Midbrain (tissue), 1 donor: ENCODE data around the gene SNX11.

Source experiments
- DNase-seq: peaks from one replicate; lab custom pipeline; 2025; lab: John Stamatoyannopoulos, UW

The SNX11 gene

DNA sequence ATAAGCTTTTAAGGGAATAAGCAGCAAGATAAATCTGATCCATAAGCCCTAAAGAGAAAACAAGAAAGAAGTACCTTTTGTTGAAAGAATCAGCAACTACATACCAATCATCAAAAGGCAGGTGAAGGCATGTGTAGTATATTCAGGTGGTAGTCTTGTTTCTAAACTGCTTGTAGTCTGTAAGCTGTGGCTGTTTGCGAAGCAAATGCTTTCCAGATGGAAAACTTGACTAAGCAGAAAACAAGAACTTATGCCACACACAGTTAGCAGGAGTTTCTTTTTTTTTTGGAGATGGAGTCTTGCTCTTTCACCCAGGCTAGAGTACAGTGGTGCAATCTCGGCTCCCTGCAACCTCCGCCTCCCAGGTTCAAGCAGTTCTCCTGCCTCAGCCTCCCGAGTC, 12.0 kb upstream of the SNX11 start:
- DNase-seq, result no peak

GRCh38 chr17:48100160-48100559, 7.4 kb upstream of the SNX11 start:
- DNase-seq, result no peak

- no peak for DNase-seq
Measured at GRCh38 chr17:48100591-48101011, 7.0 kb upstream of the SNX11 start.

DNA sequence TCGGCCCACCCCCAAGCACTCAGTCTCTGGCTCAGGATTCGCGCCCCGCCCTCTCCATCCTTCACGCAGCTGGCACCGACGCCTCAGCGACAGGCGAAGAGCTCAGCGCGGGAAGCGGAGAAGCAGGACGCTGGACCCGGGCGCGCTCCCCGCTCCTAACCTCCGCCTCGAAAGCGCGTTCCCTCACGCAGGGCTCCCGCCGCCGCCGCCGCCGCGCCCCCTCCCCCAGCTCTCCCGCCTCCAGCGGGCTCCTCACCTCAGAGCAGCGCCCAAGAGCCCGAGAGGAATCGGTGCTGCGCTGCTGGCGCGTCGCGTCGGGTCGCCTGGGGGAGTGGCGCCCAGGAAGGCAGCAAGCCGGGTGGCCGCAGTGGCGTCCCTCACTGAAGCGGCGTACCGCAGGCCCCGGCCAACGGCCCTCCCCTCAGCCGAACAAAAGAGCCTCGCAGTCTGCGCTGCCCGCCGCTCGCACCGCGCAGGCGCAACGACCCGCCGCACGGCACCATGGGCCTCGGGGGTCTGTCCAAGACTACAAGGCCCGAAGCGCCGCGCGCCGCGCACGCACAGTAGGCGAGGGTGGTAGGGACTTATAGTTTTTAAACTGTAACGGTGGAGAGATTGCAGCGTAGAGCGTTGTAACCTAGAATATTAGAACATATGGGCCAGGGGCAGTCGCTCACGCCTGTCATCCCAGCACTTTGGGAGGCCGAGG, 6.4 kb upstream of the SNX11 start, which contains the start of gene CBX1:
Gene CBX1 (minus strand): TSS at position 467 of the 709 bp plus-strand sequence. CDS start 24,474 bp downstream, outside the sequence.
- peak; percentile 94 for DNase-seq

DNA sequence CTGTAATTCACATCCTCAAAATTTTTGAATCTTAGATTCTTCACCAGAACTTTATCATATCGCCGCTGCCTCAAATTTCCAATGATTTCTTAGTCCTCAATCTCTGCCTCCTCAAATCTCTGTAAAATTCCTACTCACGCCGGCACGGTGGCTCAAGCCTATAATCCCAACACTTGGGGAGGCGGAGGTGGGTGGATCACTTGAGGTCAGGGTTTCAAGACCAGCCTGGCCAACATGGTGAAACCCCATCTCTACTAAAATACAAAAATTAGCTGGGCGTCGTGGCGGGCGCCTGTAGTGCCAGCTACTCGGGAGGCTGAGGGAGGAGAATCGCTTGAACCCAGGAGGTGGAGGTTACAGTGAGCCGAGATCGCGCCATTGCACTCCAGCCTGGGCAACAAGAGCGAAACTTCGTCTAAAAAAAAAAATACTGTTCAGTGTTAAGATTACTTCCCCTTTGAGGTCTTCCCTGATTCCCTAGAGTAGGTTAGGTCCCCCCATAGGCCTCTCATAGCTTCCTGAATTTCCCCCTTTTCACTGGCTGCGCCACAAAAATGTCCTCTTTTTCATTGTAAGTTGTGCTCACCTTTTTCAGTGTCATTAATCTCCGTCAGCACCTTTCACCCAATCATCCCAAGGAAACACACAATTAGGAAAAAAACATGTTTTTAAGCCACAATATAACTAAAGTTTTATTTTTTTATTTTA, 5.4 kb upstream of the SNX11 start:
- no peak for DNase-seq

DNA sequence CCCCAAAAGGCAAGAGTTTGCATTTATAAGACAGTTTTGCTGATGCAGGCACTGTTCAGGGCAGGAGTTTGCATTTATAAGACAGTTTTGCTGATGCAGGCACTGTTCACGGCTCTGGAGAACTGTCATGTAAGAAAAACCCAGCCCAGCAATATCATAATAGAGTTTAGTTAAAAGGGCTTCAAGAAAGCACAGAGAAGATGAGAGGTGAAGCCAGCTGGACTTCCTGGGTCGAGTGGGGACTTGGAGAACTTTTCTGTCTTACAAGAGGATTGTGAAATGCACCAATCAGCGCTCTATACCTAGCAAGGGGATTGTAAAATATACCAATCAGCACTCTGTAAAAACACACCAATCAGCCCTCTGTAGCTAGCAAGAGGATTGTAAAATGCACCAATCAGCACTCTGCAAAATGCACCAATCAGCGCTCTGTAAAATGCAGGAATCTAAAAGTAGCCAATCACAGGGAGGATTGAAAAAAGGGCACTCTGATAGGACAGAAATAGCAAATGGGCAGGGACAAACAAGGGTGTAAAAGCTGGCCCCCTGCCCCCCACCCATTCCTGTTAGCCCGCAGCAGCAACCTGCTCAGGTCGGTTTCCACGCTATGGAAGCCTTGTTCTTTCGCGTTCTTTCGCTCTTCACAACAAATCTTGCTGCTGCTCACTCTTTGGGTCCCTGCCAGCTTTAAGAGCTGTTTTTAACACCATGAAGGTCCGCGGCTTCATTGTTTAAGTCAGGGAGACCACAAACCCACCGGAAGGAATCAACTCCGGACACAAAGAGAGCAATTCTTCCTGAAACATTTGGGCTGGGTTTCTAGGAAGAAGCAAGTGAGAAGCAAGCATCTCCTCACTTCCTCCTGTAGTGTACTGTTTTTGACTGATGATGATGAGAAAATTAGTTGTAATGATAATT, 4.5 kb upstream of the SNX11 start:
- DNase-seq, result no peak

DNA sequence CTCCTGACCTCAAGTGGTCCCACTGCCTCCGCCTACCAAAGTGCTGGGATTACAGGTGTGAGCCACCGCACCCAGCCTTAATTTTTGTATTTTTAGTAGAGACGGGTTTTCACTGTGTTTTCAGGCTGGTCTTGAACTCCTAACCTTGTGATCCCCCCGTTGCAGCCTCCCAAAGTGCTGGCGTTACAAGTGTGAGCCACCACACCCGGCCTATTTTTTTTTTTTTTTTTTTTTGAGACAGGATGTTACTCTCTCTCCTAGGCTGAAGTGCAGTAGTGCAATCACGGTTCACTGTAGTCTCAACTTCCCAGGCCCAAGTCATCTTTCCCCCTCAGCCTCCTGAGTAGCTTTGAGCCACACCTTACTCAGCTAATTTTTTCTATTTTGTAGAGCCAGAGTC, 3.1 kb upstream of the SNX11 start:
- no peak for DNase-seq

DNA sequence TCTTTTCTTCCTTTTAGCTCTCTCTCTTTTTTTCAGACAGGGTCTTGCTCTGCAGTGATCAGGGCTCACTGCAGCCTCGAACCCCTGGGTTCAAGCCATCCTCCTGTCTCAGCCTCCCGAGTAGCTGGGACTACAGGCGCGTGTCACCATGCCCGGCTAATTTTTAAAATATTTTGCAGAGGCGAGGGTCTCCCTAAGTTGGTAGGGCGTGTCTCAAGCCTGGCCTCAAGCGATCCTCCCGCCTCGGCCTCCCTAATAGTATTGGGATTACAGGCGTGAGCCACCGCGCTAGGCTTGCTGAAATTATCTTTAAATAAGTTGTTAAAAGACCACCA, 797 bp upstream of the SNX11 start:
- DNase-seq, result no peak

DNA sequence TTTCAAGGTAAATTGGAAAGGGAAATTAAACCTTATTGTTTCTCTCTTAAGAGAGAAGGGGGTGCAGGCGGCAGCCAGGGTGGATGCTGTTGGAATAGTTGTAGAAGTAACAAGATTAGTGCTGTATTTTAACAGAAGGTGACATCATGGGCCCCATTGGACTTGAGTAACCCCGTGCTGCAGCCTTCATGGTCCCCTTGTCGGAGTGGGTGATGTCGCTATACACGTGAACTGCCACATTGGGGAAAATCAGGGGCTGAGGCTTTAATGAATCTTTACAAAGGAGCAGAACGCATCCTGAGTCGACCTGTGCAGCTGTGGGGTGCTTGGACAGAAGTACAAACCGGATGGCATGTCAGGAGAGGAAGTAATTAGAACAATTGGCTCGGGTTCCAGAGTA, 3.2 kb downstream of the SNX11 start:
- DNase-seq, result no peak

DNA sequence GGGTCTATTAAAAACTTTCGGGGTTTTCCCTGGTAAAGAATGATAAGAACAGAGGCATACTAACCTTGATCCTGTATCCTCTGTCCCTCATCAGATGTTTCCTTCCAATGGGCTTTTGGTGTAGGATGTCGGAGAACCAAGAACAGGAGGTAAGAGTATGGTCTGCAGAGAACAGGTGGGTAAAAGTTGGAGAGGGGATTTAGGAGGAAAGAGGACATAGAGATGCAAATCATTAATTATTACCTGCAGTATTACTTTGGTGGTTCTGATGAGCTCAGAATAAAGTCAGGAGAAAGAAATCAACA, 4.3 kb downstream of the SNX11 start:
- DNase-seq, result no peak

DNA sequence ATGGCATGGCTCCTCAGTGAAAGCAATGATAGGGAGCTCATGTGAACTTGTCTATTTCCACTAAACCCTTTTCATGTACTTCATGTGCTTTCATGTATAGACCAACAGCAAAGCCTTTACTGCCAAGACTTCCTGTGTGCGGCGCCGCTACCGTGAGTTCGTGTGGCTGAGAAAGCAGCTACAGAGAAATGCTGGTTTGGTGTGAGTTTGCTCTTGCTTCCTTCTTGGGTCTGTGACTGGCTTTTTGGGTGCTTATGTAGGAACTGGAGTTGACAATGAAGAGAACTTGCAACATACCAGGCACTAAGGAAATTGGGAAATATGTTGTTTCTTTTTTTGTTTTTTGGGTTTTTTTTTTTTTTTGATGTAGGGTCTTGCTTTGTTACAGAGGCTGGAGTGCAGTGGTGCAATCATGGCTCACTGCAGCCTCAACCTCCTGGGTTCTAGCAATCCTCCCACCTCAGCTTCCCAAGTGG, 5.7 kb downstream of the SNX11 start:
- DNase-seq, result no peak

DNA sequence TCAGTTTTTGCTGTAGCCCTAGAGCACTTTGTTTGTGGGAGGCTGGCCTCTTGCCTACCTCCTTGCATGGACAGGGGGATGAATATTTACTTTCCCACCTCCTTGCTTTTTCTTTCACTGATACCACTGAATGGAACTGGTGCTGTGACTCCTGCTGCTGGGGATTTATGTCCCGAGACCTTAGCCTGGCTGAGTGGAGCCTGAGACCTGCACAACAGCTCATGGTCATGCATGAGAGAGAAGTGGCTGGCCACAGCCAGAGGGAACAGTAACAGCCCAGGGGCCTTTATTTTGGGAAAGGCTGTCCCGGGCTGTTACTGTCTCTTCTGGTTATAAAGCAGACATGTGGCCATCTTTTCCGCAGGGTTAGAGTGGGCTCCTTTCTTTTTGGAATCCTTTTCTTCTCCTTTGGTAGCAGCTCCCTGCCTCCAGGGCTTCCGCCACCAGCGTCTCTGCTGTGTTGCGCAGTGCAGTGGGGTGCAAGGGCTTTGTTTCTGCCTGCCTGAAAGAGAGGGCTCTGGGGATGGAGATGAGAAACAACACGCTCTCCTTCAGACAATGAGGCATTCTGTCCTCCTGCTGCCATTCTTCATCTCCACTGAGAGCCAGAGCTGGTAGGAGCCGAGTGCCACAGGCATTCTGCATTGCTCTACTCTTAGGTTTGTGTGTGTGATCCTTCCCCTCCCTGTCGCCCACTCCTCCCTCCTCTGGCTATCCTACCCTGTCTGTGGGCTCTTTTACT, 14.5 kb downstream of the SNX11 start:
- peak; percentile 62 for DNase-seq

GRCh38 chr17:48122665-48123045, 15.1 kb downstream of the SNX11 start:
- no peak for DNase-seq

- peak; percentile 81 for DNase-seq
Measured at GRCh38 chr17:48123111-48123510, 15.5 kb downstream of the SNX11 start.

DNA sequence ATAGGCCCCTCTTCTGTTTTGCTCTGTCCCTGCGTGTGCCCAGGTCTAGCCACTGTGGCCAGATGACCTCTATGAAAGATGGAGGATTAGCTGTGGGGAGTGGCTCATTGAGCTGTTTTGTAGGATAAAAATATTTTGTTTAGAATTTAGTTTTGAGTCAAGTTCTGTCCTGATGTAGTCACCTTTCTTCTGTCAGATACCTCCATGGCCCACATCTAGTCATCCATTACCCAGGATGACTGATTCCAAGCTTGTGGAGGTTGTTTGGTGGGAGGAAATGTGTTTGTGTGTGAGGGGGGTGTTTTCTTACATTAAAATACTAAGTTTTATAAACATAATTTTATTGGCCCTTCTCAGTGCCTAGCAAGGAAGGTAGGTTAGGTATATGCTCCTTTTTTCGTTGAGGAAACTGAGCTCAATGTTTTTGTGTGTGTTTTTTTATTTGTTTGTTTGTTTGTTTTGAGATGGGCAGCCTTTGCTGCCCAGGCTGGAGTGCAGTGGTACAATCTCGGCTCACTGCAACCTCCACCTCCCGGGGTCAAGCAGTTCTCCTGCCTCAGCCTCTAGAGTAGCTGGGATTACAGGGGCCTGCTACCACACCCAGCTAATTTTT, 16.3 kb downstream of the SNX11 start:
- no peak for DNase-seq

- DNase-seq, result no peak
Measured at GRCh38 chr17:48125829-48126531, 18.4 kb downstream of the SNX11 start.

GRCh38 chr17:48126532-48126850, 18.9 kb downstream of the SNX11 start:
- no peak for DNase-seq

DNA sequence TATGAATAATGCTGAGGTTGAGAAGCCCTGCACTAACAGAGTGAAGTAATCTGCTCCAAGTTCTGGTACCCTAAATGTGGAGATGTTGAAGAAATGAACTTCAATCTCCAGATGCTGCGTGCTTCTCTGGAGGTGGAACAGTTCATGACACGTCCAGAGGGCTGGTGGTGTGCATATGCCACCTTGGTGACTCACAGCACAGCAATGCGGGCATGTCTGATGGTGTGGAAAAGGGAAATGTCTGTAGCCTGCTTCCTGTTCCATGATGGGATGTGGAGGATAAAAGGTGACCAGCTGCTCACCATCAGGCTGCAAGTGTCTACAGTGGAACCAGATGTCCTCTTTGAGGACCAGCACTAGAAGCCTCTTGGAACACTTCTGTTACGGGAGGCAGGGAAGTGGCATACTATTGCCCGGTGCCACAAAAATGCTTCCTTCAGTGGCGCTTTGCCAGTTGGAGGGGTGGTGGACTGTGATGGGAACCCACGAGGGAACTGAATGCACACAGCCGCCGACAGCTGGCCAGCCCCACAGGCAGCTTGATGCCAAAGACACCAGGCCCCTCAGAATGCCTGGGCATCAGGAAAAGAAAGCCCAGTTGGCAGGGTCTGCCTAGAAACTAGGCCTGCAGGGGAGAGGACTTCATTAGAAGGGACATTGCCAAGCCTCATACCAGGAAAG, 19.9 kb downstream of the SNX11 start:
- no peak for DNase-seq

GRCh38 chr17:48128400-48128799, 20.8 kb downstream of the SNX11 start:
- no peak for DNase-seq

- DNase-seq, result no peak
Measured at GRCh38 chr17:48129981-48130380, 22.4 kb downstream of the SNX11 start.
